Measurements from ENCODE around the gene ATF6. TPM values are rescaled to one million over a fixed set of nuclear protein-coding genes. Genes with fewer than 3 reads are reported as not detected.

Gene ATF6
- total RNA-seq, result 10 to 100 TPM; 26.1 to 35.4 (median 32.3) TPM

- H3K27ac ChIP-seq, result peak within 1 kb of the TSS; percentile 77 to 96 (median 86)
- no peaks in the 10 kb centered on the region for H3K27me3 ChIP-seq
- TF ChIP-seq EP300 (IDR thresholded peaks at IDR 0.05), result peak; percentile 95 to 99
- TF ChIP-seq POLR2A (IDR thresholded peaks at IDR 0.05), result peak; percentile 44 to 77
- TF ChIP-seq CTCF (IDR thresholded peaks at IDR 0.05), result peak in 2 of 5 experiments; percentile 19 to 53
Observed at GRCh38 chr1:161766102-161766981, at the start of gene ATF6. Gene ATF6 (plus strand): TSS chr1:161766320. CDS start chr1:161766361, 41 bp downstream.

GRCh38 chr1:161718559-161719324, 47.4 kb upstream of the ATF6 start:
- Histone ChIP-seq H3K27ac (no peak overlapping the region), H3K4me1 (no peaks in the 10 kb centered on the region), H3K4me3 (no peak overlapping the region), H3K27me3 (peaks cover 0 to 4% of the 10 kb centered on the region in 2 donors), H3K36me3 (no peaks in the 10 kb centered on the region), H3K9me3 (no peaks in the 10 kb centered on the region)
- DNase-seq (ENCODE audit: low spot score in 2 of 2), result no peak
- WGBS, 2 donors, result 66 to 71% methylated on average over 8 of the region's 8 CpGs
- TF ChIP-seq EP300 (IDR thresholded peaks at IDR 0.05) (no peak), CTCF (IDR thresholded peaks at IDR 0.05) (no peak), POLR2A (IDR thresholded peaks at IDR 0.05) (no peak)

More at GRCh38 chr1:161766102-161766981, at the start of gene ATF6:
- Histone ChIP-seq H3K4me1 (peaks cover 0 to 51% (median 12%) of the 10 kb centered on the region in 4 donors), H3K36me3 (no peaks in the 10 kb centered on the region), H3K9me3 (no peaks in the 10 kb centered on the region), H3K4me3 (peak within 1 kb of the TSS; percentile 62 to 74 (median 68))
- peak; percentile 88 to 94 for DNase-seq (ENCODE audit: low spot score in 2 of 2)
- 0 to 1% methylated on average over 35 of the region's 35 CpGs for WGBS, 2 donors

GRCh38 chr1:161719325-161719611, 46.9 kb upstream of the ATF6 start:
- no peaks in the 10 kb centered on the region for H3K9me3 ChIP-seq
- no peaks in the 10 kb centered on the region for H3K36me3 ChIP-seq
- H3K4me3 ChIP-seq, result no peak overlapping the region
- no peaks in the 10 kb centered on the region for H3K4me1 ChIP-seq
- H3K27me3 ChIP-seq, result peaks cover 0 to 4% of the 10 kb centered on the region in 2 donors
- H3K27ac ChIP-seq, result no peak overlapping the region
- TF ChIP-seq CTCF (IDR thresholded peaks at IDR 0.05) (no peak), EP300 (IDR thresholded peaks at IDR 0.05) (no peak), POLR2A (IDR thresholded peaks at IDR 0.05) (no peak)
- no peak for DNase-seq (ENCODE audit: low spot score in 2 of 2)
- 95 to 100% methylated on average over 1 of the region's 1 CpG for WGBS, 2 donors

- Histone ChIP-seq H3K4me3 (no peak overlapping the region), H3K4me1 (peaks cover 0 to 2% (median under 1%) of the 10 kb centered on the region in 4 donors), H3K9me3 (no peaks in the 10 kb centered on the region), H3K27me3 (peaks cover 0 to 4% of the 10 kb centered on the region in 2 donors), H3K27ac (no peak overlapping the region), H3K36me3 (no peaks in the 10 kb centered on the region)
- WGBS, 2 donors, result 89 to 96% methylated on average over 1 of the region's 1 CpG
- DNase-seq (ENCODE audit: low spot score in 2 of 2), result no peak
- TF ChIP-seq POLR2A (IDR thresholded peaks at IDR 0.05) (no peak), EP300 (IDR thresholded peaks at IDR 0.05) (no peak), CTCF (IDR thresholded peaks at IDR 0.05) (no peak)
Observed at GRCh38 chr1:161720422-161720821, 45.7 kb upstream of the ATF6 start.
